ENCODE data around the gene CASP1.

The CASP1 gene

DNA sequence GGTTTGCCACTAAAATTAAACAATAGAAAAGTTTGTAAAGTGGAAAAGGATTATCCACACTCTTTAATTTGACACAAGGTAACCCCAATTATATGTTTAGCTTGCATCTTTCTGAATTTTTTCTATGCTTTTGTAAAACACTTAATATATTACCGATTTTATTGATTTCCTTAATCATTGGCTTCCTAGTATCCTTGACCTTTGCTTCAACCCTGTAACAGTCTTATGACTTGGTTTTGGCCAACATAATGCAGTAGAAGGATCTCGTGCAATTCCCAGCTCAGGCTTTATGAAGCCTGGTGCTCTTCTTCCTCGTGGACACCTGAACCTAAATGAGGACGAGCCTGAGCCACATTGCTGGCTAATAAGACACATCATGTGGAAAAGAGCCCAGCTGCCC is 43.0 kb downstream of the CASP1 start:
- H3K4me1 ChIP-seq (ENCODE audit: control insufficient read depth, insufficient read depth, low read length): no peaks in the 10 kb centered on the region
- ChIA-PET POLR2A (no interaction called here), CTCF (no interaction called here)
- no peaks in the 10 kb centered on the region for H3K9me3 ChIP-seq (ENCODE audit: control insufficient read depth, insufficient read depth, low read depth, low read length)
- TF ChIP-seq KLF10 (tag by site-specific recombination; IDR thresholded peaks at IDR 0.05) (no peak), ZNF394 (tag by site-specific recombination; IDR thresholded peaks at IDR 0.05; ENCODE audit: borderline replicate concordance) (no peak), ZNF785 (tag by site-specific recombination; IDR thresholded peaks at IDR 0.05) (no peak), GLI4 (tag by site-specific recombination; IDR thresholded peaks at IDR 0.05) (no peak), HOXD13 (CRISPR knock-in tag; IDR thresholded peaks at IDR 0.05; ENCODE audit: borderline replicate concordance) (no peak), ZNF335 (tag by site-specific recombination; conservative IDR thresholded peaks at IDR 0.05) (no peak)
- TF ChIP-seq, protein P1, sequence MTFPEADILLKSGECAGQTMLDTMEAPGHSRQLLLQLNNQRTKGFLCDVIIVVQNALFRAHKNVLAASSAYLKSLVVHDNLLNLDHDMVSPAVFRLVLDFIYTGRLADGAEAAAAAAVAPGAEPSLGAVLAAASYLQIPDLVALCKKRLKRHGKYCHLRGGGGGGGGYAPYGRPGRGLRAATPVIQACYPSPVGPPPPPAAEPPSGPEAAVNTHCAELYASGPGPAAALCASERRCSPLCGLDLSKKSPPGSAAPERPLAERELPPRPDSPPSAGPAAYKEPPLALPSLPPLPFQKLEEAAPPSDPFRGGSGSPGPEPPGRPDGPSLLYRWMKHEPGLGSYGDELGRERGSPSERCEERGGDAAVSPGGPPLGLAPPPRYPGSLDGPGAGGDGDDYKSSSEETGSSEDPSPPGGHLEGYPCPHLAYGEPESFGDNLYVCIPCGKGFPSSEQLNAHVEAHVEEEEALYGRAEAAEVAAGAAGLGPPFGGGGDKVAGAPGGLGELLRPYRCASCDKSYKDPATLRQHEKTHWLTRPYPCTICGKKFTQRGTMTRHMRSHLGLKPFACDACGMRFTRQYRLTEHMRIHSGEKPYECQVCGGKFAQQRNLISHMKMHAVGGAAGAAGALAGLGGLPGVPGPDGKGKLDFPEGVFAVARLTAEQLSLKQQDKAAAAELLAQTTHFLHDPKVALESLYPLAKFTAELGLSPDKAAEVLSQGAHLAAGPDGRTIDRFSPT (tag by site-specific recombination; IDR thresholded peaks at IDR 0.05): no peak
- no peaks in the 10 kb centered on the region for H3K36me3 ChIP-seq (ENCODE audit: control insufficient read depth in 2 of 2, insufficient read depth in 1 of 2, low read length in 2 of 2)
- no peak overlapping the region for H3K27ac ChIP-seq (ENCODE audit: extremely low read depth, low read depth, low read length)
- H3K4me3 ChIP-seq (ENCODE audit: low read depth, low read length): no peak overlapping the region

DNA sequence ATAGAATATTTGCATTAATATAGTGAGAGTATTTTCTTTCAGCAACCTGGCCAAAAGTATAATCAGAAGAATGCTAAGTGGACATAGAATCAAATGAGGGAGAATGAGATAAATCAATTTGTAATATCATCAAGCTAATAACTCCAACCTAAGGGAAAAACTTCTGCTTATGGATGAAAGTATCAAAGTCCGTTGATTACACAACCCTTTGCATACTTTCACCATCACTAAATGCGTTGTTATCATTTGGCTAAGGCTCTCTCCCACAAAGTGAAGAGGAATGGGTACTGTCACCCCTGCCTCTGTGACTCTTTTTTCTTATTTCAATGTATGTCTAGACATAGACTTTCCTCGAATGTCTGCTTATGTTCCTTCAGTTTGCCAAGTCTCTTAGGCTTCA is 50.1 kb downstream of the CASP1 start:
- Histone ChIP-seq H3K4me3 (ENCODE audit: low read depth, low read length) (no peak overlapping the region), H3K9me3 (ENCODE audit: control insufficient read depth, insufficient read depth, low read depth, low read length) (no peaks in the 10 kb centered on the region), H3K4me1 (ENCODE audit: control insufficient read depth, insufficient read depth, low read length) (no peaks in the 10 kb centered on the region), H3K36me3 (ENCODE audit: control insufficient read depth in 2 of 2, insufficient read depth in 1 of 2, low read length in 2 of 2) (no peaks in the 10 kb centered on the region), H3K27ac (ENCODE audit: extremely low read depth, low read depth, low read length) (no peak overlapping the region)
- ChIA-PET POLR2A (no interaction called here), CTCF (no interaction called here)
- no peak for TF ChIP-seq ZNF174 (tag by site-specific recombination; IDR thresholded peaks at IDR 0.05)
- TF ChIP-seq, protein P2, sequence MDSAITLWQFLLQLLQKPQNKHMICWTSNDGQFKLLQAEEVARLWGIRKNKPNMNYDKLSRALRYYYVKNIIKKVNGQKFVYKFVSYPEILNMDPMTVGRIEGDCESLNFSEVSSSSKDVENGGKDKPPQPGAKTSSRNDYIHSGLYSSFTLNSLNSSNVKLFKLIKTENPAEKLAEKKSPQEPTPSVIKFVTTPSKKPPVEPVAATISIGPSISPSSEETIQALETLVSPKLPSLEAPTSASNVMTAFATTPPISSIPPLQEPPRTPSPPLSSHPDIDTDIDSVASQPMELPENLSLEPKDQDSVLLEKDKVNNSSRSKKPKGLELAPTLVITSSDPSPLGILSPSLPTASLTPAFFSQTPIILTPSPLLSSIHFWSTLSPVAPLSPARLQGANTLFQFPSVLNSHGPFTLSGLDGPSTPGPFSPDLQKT (IDR thresholded peaks at IDR 0.05; ENCODE audit: borderline replicate concordance, low read depth, low read length): no peak
- TF ChIP-seq, protein P3, sequence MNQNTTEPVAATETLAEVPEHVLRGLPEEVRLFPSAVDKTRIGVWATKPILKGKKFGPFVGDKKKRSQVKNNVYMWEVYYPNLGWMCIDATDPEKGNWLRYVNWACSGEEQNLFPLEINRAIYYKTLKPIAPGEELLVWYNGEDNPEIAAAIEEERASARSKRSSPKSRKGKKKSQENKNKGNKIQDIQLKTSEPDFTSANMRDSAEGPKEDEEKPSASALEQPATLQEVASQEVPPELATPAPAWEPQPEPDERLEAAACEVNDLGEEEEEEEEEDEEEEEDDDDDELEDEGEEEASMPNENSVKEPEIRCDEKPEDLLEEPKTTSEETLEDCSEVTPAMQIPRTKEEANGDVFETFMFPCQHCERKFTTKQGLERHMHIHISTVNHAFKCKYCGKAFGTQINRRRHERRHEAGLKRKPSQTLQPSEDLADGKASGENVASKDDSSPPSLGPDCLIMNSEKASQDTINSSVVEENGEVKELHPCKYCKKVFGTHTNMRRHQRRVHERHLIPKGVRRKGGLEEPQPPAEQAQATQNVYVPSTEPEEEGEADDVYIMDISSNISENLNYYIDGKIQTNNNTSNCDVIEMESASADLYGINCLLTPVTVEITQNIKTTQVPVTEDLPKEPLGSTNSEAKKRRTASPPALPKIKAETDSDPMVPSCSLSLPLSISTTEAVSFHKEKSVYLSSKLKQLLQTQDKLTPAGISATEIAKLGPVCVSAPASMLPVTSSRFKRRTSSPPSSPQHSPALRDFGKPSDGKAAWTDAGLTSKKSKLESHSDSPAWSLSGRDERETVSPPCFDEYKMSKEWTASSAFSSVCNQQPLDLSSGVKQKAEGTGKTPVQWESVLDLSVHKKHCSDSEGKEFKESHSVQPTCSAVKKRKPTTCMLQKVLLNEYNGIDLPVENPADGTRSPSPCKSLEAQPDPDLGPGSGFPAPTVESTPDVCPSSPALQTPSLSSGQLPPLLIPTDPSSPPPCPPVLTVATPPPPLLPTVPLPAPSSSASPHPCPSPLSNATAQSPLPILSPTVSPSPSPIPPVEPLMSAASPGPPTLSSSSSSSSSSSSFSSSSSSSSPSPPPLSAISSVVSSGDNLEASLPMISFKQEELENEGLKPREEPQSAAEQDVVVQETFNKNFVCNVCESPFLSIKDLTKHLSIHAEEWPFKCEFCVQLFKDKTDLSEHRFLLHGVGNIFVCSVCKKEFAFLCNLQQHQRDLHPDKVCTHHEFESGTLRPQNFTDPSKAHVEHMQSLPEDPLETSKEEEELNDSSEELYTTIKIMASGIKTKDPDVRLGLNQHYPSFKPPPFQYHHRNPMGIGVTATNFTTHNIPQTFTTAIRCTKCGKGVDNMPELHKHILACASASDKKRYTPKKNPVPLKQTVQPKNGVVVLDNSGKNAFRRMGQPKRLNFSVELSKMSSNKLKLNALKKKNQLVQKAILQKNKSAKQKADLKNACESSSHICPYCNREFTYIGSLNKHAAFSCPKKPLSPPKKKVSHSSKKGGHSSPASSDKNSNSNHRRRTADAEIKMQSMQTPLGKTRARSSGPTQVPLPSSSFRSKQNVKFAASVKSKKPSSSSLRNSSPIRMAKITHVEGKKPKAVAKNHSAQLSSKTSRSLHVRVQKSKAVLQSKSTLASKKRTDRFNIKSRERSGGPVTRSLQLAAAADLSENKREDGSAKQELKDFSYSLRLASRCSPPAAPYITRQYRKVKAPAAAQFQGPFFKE (tag by site-specific recombination; IDR thresholded peaks at IDR 0.05; ENCODE audit: borderline replicate concordance): no peak
- TF ChIP-seq RBAK (tag by site-specific recombination; IDR thresholded peaks at IDR 0.05): no peak
- TF ChIP-seq, protein P4, sequence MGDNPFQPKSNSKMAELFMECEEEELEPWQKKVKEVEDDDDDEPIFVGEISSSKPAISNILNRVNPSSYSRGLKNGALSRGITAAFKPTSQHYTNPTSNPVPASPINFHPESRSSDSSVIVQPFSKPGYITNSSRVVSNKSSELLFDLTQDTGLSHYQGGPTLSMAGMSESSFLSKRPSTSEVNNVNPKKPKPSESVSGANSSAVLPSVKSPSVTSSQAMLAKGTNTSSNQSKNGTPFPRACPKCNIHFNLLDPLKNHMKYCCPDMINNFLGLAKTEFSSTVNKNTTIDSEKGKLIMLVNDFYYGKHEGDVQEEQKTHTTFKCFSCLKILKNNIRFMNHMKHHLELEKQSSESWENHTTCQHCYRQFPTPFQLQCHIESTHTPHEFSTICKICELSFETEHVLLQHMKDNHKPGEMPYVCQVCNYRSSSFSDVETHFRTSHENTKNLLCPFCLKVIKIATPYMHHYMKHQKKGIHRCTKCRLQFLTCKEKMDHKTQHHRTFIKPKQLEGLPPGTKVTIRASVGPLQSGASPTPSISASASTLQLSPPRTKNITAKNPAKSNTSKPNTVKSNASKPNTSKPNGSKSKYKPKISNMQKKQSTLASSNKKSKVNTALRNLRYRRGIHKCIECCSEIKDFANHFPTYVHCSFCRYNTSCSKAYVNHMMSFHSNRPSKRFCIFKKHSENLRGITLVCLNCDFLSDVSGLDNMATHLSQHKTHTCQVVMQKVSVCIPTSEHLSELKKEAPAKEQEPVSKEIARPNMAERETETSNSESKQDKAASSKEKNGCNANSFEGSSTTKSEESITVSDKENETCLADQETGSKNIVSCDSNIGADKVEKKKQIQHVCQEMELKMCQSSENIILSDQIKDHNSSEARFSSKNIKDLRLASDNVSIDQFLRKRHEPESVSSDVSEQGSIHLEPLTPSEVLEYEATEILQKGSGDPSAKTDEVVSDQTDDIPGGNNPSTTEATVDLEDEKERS (tag by site-specific recombination; IDR thresholded peaks at IDR 0.05): no peak
- TF ChIP-seq, protein P5, sequence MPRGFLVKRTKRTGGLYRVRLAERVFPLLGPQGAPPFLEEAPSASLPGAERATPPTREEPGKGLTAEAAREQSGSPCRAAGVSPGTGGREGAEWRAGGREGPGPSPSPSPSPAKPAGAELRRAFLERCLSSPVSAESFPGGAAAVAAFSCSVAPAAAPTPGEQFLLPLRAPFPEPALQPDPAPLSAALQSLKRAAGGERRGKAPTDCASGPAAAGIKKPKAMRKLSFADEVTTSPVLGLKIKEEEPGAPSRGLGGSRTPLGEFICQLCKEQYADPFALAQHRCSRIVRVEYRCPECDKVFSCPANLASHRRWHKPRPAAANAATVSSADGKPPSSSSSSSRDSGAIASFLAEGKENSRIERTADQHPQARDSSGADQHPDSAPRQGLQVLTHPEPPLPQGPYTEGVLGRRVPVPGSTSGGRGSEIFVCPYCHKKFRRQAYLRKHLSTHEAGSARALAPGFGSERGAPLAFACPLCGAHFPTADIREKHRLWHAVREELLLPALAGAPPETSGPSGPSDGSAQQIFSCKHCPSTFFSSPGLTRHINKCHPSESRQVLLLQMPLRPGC (tag by site-specific recombination; IDR thresholded peaks at IDR 0.05): no peak
- TF ChIP-seq ZNF404 (tag by site-specific recombination; IDR thresholded peaks at IDR 0.05): no peak

All from HEK293 (cell line).